ENCODE measurements around the gene CDC40.

- TF ChIP-seq, protein P1, sequence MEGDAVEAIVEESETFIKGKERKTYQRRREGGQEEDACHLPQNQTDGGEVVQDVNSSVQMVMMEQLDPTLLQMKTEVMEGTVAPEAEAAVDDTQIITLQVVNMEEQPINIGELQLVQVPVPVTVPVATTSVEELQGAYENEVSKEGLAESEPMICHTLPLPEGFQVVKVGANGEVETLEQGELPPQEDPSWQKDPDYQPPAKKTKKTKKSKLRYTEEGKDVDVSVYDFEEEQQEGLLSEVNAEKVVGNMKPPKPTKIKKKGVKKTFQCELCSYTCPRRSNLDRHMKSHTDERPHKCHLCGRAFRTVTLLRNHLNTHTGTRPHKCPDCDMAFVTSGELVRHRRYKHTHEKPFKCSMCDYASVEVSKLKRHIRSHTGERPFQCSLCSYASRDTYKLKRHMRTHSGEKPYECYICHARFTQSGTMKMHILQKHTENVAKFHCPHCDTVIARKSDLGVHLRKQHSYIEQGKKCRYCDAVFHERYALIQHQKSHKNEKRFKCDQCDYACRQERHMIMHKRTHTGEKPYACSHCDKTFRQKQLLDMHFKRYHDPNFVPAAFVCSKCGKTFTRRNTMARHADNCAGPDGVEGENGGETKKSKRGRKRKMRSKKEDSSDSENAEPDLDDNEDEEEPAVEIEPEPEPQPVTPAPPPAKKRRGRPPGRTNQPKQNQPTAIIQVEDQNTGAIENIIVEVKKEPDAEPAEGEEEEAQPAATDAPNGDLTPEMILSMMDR (IDR thresholded peaks at IDR 0.05) = no peak
- TF ChIP-seq EZH2 (IDR thresholded peaks at IDR 0.05) = no peak
- no peak for TF ChIP-seq EZH2phosphoT487 (IDR thresholded peaks at IDR 0.05)
These were observed 75.1 kb downstream of the CDC40 start for GRCh38 chr6:110255211-110255750.

Measured in neural progenitor cell (in vitro differentiated cells).